Stimulated activated CD4-positive, alpha-beta T cell treated with anti-CD3 and anti-CD28 coated beads, Interleukin-4, amount 100 ng/mL, for 4 hours (primary cell): ENCODE data around the gene AFG3L2.

Experiments used
- DNase-seq, 2 experiments: peaks; one replicate each; pipeline ENCODE4 v3.0.0-alpha.2; 2020

AFG3L2 gene

GRCh38 chr18:12299862-12300261, 77.2 kb downstream of the AFG3L2 start:
- DNase-seq: no peak

- no peak for DNase-seq
These were observed 80.6 kb downstream of the AFG3L2 start for GRCh38 chr18:12296457-12296856.

- no peak for DNase-seq
These were observed 81.0 kb downstream of the AFG3L2 start for GRCh38 chr18:12296087-12296403.

GRCh38 chr18:12295389-12296086, 81.5 kb downstream of the AFG3L2 start:
- no peak for DNase-seq

- DNase-seq: no peak
These were observed 83.2 kb downstream of the AFG3L2 start for GRCh38 chr18:12293831-12294230.

- no peak for DNase-seq
These were observed 85.3 kb downstream of the AFG3L2 start for GRCh38 chr18:12291690-12292089.

- no peak for DNase-seq
These were observed 85.9 kb downstream of the AFG3L2 start for GRCh38 chr18:12291161-12291560.

- no peak for DNase-seq
These were observed 86.9 kb downstream of the AFG3L2 start for GRCh38 chr18:12290086-12290485.

GRCh38 chr18:12288403-12288755, 88.6 kb downstream of the AFG3L2 start:
- no peak for DNase-seq

- no peak for DNase-seq
These were observed 89.2 kb downstream of the AFG3L2 start for GRCh38 chr18:12287684-12288402.

GRCh38 chr18:12287131-12287681, 89.8 kb downstream of the AFG3L2 start:
- no peak for DNase-seq

GRCh38 chr18:12283666-12284065, 93.4 kb downstream of the AFG3L2 start:
- DNase-seq: no peak

- DNase-seq: no peak
These were observed 93.8 kb downstream of the AFG3L2 start for GRCh38 chr18:12283256-12283655.

- no peak for DNase-seq
These were observed 94.5 kb downstream of the AFG3L2 start for GRCh38 chr18:12282442-12283039.

- no peak for DNase-seq
These were observed 95.2 kb downstream of the AFG3L2 start for GRCh38 chr18:12281861-12282260.

GRCh38 chr18:12279781-12280531, 97.1 kb downstream of the AFG3L2 start:
- DNase-seq: no peak
